K562 (cell line): ENCODE data around the gene DOK4.
A peak's percentile ranks its signal among the peaks of the same experiment; 100 is the strongest.

Experiments used
- ZNF184 ChIP-seq: sonication (generic); formaldehyde crosslinking; IDR thresholded peaks from 2 replicates; pipeline ENCODE4 v1.5.0; 2020; ENCODE audit warnings: missing genetic modification reagents
- TF ChIP-seq, protein P1 (sequence below): sonication (generic); formaldehyde crosslinking; IDR thresholded peaks from 2 replicates; pipeline ENCODE4 v1.8.0; 2023; ENCODE audit warnings: missing genetic modification reagents, mild to moderate bottlenecking, borderline replicate concordance
- TF ChIP-seq, protein P2 (sequence below), 3 experiments: IDR thresholded peaks in 2 of 3; conservative IDR thresholded peaks in 1 of 3; 2 replicates each; pipeline ENCODE4 v1.5.1; 2011 to 2012; ENCODE audit warnings: low read length in 3 of 3, mild to moderate bottlenecking in 3 of 3, control low read depth in 2 of 3, improper control_type of control experiment in 1 of 3, inconsistent platforms in 1 of 3, low read depth in 1 of 3, mixed read lengths in 1 of 3, moderate library complexity in 1 of 3; ENCODE audit not compliant: insufficient read depth in 2 of 3

DNA sequence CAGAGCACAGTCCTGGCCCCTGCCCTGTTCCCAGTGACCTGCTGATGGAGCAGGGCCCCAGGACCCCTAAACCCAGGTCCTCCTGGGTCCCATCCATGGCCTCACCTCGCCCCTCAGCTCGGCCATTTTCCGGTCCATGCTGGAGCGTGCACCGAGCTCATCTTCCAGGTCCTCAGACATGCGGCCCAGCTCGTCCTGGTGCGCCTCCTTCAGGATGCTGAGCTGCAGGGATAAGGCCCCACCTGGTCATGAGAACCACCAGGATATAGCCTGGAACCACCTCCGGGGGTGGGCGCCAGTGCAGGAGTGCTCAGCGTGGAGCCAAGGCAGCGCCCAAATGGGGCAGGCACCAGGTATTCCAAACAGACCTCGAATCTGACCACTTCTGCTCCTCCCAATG is 32.2 kb upstream of the DOK4 start:
- TF ChIP-seq, protein P1, sequence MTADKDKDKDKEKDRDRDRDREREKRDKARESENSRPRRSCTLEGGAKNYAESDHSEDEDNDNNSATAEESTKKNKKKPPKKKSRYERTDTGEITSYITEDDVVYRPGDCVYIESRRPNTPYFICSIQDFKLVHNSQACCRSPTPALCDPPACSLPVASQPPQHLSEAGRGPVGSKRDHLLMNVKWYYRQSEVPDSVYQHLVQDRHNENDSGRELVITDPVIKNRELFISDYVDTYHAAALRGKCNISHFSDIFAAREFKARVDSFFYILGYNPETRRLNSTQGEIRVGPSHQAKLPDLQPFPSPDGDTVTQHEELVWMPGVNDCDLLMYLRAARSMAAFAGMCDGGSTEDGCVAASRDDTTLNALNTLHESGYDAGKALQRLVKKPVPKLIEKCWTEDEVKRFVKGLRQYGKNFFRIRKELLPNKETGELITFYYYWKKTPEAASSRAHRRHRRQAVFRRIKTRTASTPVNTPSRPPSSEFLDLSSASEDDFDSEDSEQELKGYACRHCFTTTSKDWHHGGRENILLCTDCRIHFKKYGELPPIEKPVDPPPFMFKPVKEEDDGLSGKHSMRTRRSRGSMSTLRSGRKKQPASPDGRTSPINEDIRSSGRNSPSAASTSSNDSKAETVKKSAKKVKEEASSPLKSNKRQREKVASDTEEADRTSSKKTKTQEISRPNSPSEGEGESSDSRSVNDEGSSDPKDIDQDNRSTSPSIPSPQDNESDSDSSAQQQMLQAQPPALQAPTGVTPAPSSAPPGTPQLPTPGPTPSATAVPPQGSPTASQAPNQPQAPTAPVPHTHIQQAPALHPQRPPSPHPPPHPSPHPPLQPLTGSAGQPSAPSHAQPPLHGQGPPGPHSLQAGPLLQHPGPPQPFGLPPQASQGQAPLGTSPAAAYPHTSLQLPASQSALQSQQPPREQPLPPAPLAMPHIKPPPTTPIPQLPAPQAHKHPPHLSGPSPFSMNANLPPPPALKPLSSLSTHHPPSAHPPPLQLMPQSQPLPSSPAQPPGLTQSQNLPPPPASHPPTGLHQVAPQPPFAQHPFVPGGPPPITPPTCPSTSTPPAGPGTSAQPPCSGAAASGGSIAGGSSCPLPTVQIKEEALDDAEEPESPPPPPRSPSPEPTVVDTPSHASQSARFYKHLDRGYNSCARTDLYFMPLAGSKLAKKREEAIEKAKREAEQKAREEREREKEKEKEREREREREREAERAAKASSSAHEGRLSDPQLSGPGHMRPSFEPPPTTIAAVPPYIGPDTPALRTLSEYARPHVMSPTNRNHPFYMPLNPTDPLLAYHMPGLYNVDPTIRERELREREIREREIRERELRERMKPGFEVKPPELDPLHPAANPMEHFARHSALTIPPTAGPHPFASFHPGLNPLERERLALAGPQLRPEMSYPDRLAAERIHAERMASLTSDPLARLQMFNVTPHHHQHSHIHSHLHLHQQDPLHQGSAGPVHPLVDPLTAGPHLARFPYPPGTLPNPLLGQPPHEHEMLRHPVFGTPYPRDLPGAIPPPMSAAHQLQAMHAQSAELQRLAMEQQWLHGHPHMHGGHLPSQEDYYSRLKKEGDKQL (CRISPR knock-in tag), result no peak
- TF ChIP-seq, protein P2, sequence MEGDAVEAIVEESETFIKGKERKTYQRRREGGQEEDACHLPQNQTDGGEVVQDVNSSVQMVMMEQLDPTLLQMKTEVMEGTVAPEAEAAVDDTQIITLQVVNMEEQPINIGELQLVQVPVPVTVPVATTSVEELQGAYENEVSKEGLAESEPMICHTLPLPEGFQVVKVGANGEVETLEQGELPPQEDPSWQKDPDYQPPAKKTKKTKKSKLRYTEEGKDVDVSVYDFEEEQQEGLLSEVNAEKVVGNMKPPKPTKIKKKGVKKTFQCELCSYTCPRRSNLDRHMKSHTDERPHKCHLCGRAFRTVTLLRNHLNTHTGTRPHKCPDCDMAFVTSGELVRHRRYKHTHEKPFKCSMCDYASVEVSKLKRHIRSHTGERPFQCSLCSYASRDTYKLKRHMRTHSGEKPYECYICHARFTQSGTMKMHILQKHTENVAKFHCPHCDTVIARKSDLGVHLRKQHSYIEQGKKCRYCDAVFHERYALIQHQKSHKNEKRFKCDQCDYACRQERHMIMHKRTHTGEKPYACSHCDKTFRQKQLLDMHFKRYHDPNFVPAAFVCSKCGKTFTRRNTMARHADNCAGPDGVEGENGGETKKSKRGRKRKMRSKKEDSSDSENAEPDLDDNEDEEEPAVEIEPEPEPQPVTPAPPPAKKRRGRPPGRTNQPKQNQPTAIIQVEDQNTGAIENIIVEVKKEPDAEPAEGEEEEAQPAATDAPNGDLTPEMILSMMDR (IDR thresholded peaks at IDR 0.05 in 2 of 3, conservative IDR thresholded peaks at IDR 0.05 in 1 of 3; ENCODE audit: insufficient read depth in 2 of 3, low read depth in 1 of 3, low read length in 3 of 3), result 0 out of 6 replicates have a peak, but pooled peaks of 1 of the 3 experiments have one; percentile 6
- no peak for TF ChIP-seq ZNF184 (CRISPR knock-in tag)
